ENCODE results near the gene NTS. TPM values are rescaled to one million over a fixed set of nuclear protein-coding genes. Genes with fewer than 3 reads are reported as not detected.

The NTS gene
- total and polyA plus RNA-seq, 9 donors, result 0.96 to 7.0 (median 2.1) TPM

GRCh38 chr12:85843606-85844310 lies 30.3 kb upstream of the NTS start:
- Histone ChIP-seq H3K27ac (ENCODE audit: low read length) (no peak overlapping the region), H3K27me3 (ENCODE audit: control insufficient read depth, insufficient read depth, low read length) (no peaks in the 10 kb centered on the region), H3K4me3 (ENCODE audit: low read length) (no peak overlapping the region), H3K4me1 (ENCODE audit: control insufficient read depth, insufficient read depth, low read length) (no peaks in the 10 kb centered on the region), H3K36me3 (ENCODE audit: control insufficient read depth, insufficient read depth, low read length) (no peaks in the 10 kb centered on the region), H3K9me3 (replicated peaks; ENCODE audit: control insufficient read depth, low read depth, low read length) (no peaks in the 10 kb centered on the region)
- WGBS (ENCODE audit: insufficient coverage), result 93% methylated on average over 17 of the region's 17 CpGs
- no peak for DNase-seq

GRCh38 chr12:85849344-85849743 lies 24.8 kb upstream of the NTS start:
- H3K36me3 ChIP-seq (ENCODE audit: control insufficient read depth, insufficient read depth, low read length), result no peaks in the 10 kb centered on the region

GRCh38 chr12:85855305-85855704 lies 18.8 kb upstream of the NTS start:
- no peak overlapping the region for H3K4me3 ChIP-seq (ENCODE audit: low read length)
- H3K27ac ChIP-seq (ENCODE audit: low read length), result no peak overlapping the region
- no peaks in the 10 kb centered on the region for H3K4me1 ChIP-seq (ENCODE audit: control insufficient read depth, insufficient read depth, low read length)
- no peaks in the 10 kb centered on the region for H3K27me3 ChIP-seq (ENCODE audit: control insufficient read depth, insufficient read depth, low read length)
- no peak for DNase-seq
- H3K36me3 ChIP-seq (ENCODE audit: control insufficient read depth, insufficient read depth, low read length), result no peaks in the 10 kb centered on the region
- H3K9me3 ChIP-seq (replicated peaks; ENCODE audit: control insufficient read depth, low read depth, low read length), result no peaks in the 10 kb centered on the region
- 86% methylated on average over 3 of the region's 6 CpGs for WGBS (ENCODE audit: insufficient coverage)

More at GRCh38 chr12:85849344-85849743, 24.8 kb upstream of the NTS start:
- WGBS (ENCODE audit: insufficient coverage), result 100% methylated on average over 1 of the region's 3 CpGs
- Histone ChIP-seq H3K4me3 (ENCODE audit: low read length) (no peak overlapping the region), H3K27ac (ENCODE audit: low read length) (no peak overlapping the region), H3K9me3 (replicated peaks; ENCODE audit: control insufficient read depth, low read depth, low read length) (no peaks in the 10 kb centered on the region), H3K27me3 (ENCODE audit: control insufficient read depth, insufficient read depth, low read length) (no peaks in the 10 kb centered on the region), H3K4me1 (ENCODE audit: control insufficient read depth, insufficient read depth, low read length) (no peaks in the 10 kb centered on the region)
- DNase-seq, result no peak

- 83% methylated on average over 2 of the region's 3 CpGs for WGBS (ENCODE audit: insufficient coverage)
- H3K27me3 ChIP-seq (ENCODE audit: control insufficient read depth, insufficient read depth, low read length), result no peaks in the 10 kb centered on the region
Observed at GRCh38 chr12:85856966-85857365, 17.1 kb upstream of the NTS start.

GRCh38 chr12:85865890-85866289 lies 8.2 kb upstream of the NTS start:
- Histone ChIP-seq H3K36me3 (ENCODE audit: control insufficient read depth, insufficient read depth, low read length) (no peaks in the 10 kb centered on the region), H3K4me3 (ENCODE audit: low read length) (no peak overlapping the region), H3K9me3 (replicated peaks; ENCODE audit: control insufficient read depth, low read depth, low read length) (no peaks in the 10 kb centered on the region), H3K4me1 (ENCODE audit: control insufficient read depth, insufficient read depth, low read length) (peaks cover 2% of the 10 kb centered on the region), H3K27ac (ENCODE audit: low read length) (no peak overlapping the region), H3K27me3 (ENCODE audit: control insufficient read depth, insufficient read depth, low read length) (no peaks in the 10 kb centered on the region)
- 65% methylated on average over 6 of the region's 6 CpGs for WGBS (ENCODE audit: insufficient coverage)
- peak; percentile 25 for DNase-seq

More at GRCh38 chr12:85856966-85857365, 17.1 kb upstream of the NTS start:
- no peaks in the 10 kb centered on the region for H3K4me1 ChIP-seq (ENCODE audit: control insufficient read depth, insufficient read depth, low read length)
- no peaks in the 10 kb centered on the region for H3K36me3 ChIP-seq (ENCODE audit: control insufficient read depth, insufficient read depth, low read length)
- no peak overlapping the region for H3K4me3 ChIP-seq (ENCODE audit: low read length)
- no peak overlapping the region for H3K27ac ChIP-seq (ENCODE audit: low read length)
- H3K9me3 ChIP-seq (replicated peaks; ENCODE audit: control insufficient read depth, low read depth, low read length), result no peaks in the 10 kb centered on the region
- no peak for DNase-seq

- peak; percentile 85 for DNase-seq
- peaks cover 2% of the 10 kb centered on the region for H3K4me1 ChIP-seq (ENCODE audit: control insufficient read depth, insufficient read depth, low read length)
- no peaks in the 10 kb centered on the region for H3K27me3 ChIP-seq (ENCODE audit: control insufficient read depth, insufficient read depth, low read length)
- H3K36me3 ChIP-seq (ENCODE audit: control insufficient read depth, insufficient read depth, low read length), result no peaks in the 10 kb centered on the region
- WGBS (ENCODE audit: insufficient coverage), result no CpG with 5 or more reads among the region's 5 CpGs
- no peaks in the 10 kb centered on the region for H3K9me3 ChIP-seq (replicated peaks; ENCODE audit: control insufficient read depth, low read depth, low read length)
- peak overlapping the region; percentile 52 for H3K27ac ChIP-seq (ENCODE audit: low read length)
- no peak overlapping the region for H3K4me3 ChIP-seq (ENCODE audit: low read length)
Observed at GRCh38 chr12:85866986-85867776, 6.9 kb upstream of the NTS start.

GRCh38 chr12:85872497-85873091 lies 1.5 kb upstream of the NTS start:
- H3K27ac ChIP-seq (ENCODE audit: low read length), result no peak overlapping the region
- H3K4me3 ChIP-seq (ENCODE audit: low read length), result no peak overlapping the region
- H3K36me3 ChIP-seq (ENCODE audit: control insufficient read depth, insufficient read depth, low read length), result no peaks in the 10 kb centered on the region
- no peaks in the 10 kb centered on the region for H3K27me3 ChIP-seq (ENCODE audit: control insufficient read depth, insufficient read depth, low read length)
- H3K4me1 ChIP-seq (ENCODE audit: control insufficient read depth, insufficient read depth, low read length), result no peaks in the 10 kb centered on the region
- H3K9me3 ChIP-seq (replicated peaks; ENCODE audit: control insufficient read depth, low read depth, low read length), result no peaks in the 10 kb centered on the region
- no CpG with 5 or more reads among the region's 3 CpGs for WGBS (ENCODE audit: insufficient coverage)
- peak; percentile 72 for DNase-seq

- Histone ChIP-seq H3K4me1 (ENCODE audit: control insufficient read depth, insufficient read depth, low read length) (no peaks in the 10 kb centered on the region), H3K27ac (ENCODE audit: low read length) (no peak overlapping the region), H3K27me3 (ENCODE audit: control insufficient read depth, insufficient read depth, low read length) (no peaks in the 10 kb centered on the region), H3K9me3 (replicated peaks; ENCODE audit: control insufficient read depth, low read depth, low read length) (no peaks in the 10 kb centered on the region), H3K36me3 (ENCODE audit: control insufficient read depth, insufficient read depth, low read length) (no peaks in the 10 kb centered on the region), H3K4me3 (ENCODE audit: low read length) (no peak overlapping the region)
- DNase-seq, result no peak
- WGBS (ENCODE audit: insufficient coverage), result 13% methylated on average over 1 of the region's 3 CpGs
Observed at GRCh38 chr12:85877459-85877858, 3.4 kb downstream of the NTS start.

GRCh38 chr12:85883763-85884162 lies 9.7 kb downstream of the NTS start:
- Histone ChIP-seq H3K27me3 (ENCODE audit: control insufficient read depth, insufficient read depth, low read length) (no peaks in the 10 kb centered on the region), H3K36me3 (ENCODE audit: control insufficient read depth, insufficient read depth, low read length) (no peaks in the 10 kb centered on the region), H3K4me3 (ENCODE audit: low read length) (no peak overlapping the region), H3K4me1 (ENCODE audit: control insufficient read depth, insufficient read depth, low read length) (no peaks in the 10 kb centered on the region), H3K27ac (ENCODE audit: low read length) (no peak overlapping the region), H3K9me3 (replicated peaks; ENCODE audit: control insufficient read depth, low read depth, low read length) (no peaks in the 10 kb centered on the region)
- no peak for DNase-seq

GRCh38 chr12:85894653-85895052 lies 20.6 kb downstream of the NTS start:
- no peak overlapping the region for H3K4me3 ChIP-seq (ENCODE audit: low read length)
- DNase-seq, result no peak
- H3K27me3 ChIP-seq (ENCODE audit: control insufficient read depth, insufficient read depth, low read length), result no peaks in the 10 kb centered on the region
- H3K4me1 ChIP-seq (ENCODE audit: control insufficient read depth, insufficient read depth, low read length), result no peaks in the 10 kb centered on the region
- no peaks in the 10 kb centered on the region for H3K9me3 ChIP-seq (replicated peaks; ENCODE audit: control insufficient read depth, low read depth, low read length)
- no peaks in the 10 kb centered on the region for H3K36me3 ChIP-seq (ENCODE audit: control insufficient read depth, insufficient read depth, low read length)
- no peak overlapping the region for H3K27ac ChIP-seq (ENCODE audit: low read length)
